ENCODE data around the gene AMOTL1. TPM values are rescaled to one million over a fixed set of nuclear protein-coding genes. Genes with fewer than 3 reads are reported as not detected.
A peak's percentile ranks its signal among the peaks of the same experiment; 100 is the strongest.
"Not testable (repeated sequence)": the region's sequence is repeated elsewhere in the genome, so short reads cannot be mapped to it uniquely, and the experiment has no call there.

Gene AMOTL1
- total and polyA plus RNA-seq, 8 donors = 5.0 to 46.3 (median 14.8) TPM

DNA sequence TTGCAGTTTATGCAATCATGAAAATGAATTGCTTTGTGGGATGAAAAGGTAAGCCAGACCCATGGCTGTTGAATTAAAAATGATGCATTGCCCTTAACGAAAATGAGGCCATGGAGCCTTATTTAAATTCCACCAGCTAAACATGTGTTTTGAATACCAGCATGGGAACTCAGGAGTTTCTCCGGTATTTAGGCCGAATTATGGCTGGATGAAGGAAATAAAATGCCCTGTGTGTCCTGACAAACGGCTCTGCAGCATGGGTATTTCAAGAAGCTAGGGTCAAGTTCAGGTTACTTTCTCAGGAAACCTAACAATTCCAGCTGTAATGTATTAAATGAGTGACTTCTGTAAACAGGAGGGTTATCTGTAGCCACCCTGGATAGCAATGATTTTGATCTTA lies 38.3 kb downstream of the AMOTL1 start:
- Histone ChIP-seq H3K9me3 (no peaks in the 10 kb centered on the region), H3K27ac (peak overlapping the region in 2 of 5 donors; percentile 27 to 61), H3K36me3 (peaks cover 0 to 18% (median 10%) of the 10 kb centered on the region in 4 donors), H3K4me3 (no peak overlapping the region), H3K4me1 (peaks cover 10 to 61% (median 27%) of the 10 kb centered on the region in 4 donors), H3K27me3 (no peaks in the 10 kb centered on the region)
- WGBS, 5 donors = 60 to 79% (median 69%) methylated on average over 4 of the region's 4 CpGs
- DNase-seq = no peak
- TF ChIP-seq POLR2A (IDR thresholded peaks at IDR 0.05) = no peak
- TF ChIP-seq CTCF (IDR thresholded peaks at IDR 0.05) = no peak
- TF ChIP-seq EP300 (IDR thresholded peaks at IDR 0.05) = no peak
- no peak for TF ChIP-seq POLR2AphosphoS5 (IDR thresholded peaks at IDR 0.05)
- intact Hi-C loops (cut with DNase I; ENCODE audit: low total_unique reads) = no loop called here

- TF ChIP-seq POLR2A (IDR thresholded peaks at IDR 0.05) (no peak), POLR2AphosphoS5 (IDR thresholded peaks at IDR 0.05) (peak in 1 of 3 donors; percentile 34), CTCF (IDR thresholded peaks at IDR 0.05) (no peak)
- no peak for DNase-seq
- no peak overlapping the region for H3K27ac ChIP-seq
- H3K27me3 ChIP-seq = no peaks in the 10 kb centered on the region
- H3K9me3 ChIP-seq = no peaks in the 10 kb centered on the region
- H3K4me3 ChIP-seq = no peak overlapping the region
- peaks cover 10 to 60% (median 32%) of the 10 kb centered on the region in 4 donors for H3K4me1 ChIP-seq
- H3K36me3 ChIP-seq = peaks cover 0 to 7% (median 0%) of the 10 kb centered on the region in 4 donors
- intact Hi-C loops (cut with DNase I; ENCODE audit: low total_unique reads) = no loop called here
- 86 to 91% (median 88%) methylated on average over 5 of the region's 5 CpGs for WGBS, 5 donors
Observed at GRCh38 chr11:94809251-94809650, 41.1 kb downstream of the AMOTL1 start.

DNA sequence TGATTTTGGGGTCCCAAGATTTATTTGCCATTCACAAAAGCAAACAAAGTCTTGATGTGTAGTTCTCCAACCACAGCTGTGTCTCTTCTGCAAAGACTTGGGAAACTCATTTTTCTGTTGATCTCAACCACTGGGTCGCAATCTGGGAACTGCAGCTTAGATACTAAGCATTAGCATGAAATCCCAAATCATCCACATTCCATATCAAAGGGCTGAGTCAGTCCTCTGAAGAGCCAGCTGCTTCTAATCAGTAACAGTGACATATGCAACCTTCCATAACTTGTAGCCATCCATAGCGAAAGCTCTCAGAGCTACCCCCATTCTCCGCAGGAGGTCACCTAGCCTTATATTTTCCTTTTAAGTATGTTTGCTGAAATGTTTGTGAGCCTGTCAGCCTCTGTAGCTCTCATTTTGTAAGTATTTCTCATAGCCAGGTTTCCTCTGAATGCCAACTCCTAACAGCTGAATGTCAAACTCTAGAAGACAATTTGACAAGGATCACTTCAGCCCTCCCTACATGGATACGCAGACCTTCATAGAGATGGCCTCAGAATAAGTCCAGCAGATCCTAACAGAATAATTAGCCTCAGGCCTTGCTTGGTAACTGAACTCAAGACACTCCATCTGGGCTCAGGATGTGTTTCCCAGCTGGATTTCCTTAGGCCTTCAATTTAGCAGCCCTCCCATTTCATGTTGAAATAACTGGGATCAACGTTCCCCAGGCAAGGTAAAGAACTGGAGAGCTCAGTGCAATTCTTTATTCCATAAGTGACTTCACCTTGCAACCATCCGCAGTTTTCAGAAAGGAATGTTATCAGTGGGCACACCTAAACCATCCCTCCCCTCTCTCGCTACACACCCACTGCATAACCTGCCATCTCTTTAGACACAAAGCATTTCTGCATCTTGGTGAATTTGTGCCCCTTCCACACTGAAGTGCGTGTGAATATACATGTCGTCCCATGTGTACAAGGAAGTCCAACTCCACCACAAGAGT lies 44.9 kb downstream of the AMOTL1 start:
- H3K27me3 ChIP-seq; intact Hi-C loops (cut with DNase I; ENCODE audit: low total_unique reads); H3K4me3 ChIP-seq; H3K9me3 ChIP-seq; H3K36me3 ChIP-seq; DNase-seq: not testable (repeated sequence)
- H3K27ac ChIP-seq = peak overlapping the region in 4 of 5 donors; percentile 34 to 79 (median 57)
- WGBS, 5 donors = 83 to 94% (median 93%) methylated on average over 8 to 9 of the region's 9 CpGs
- H3K4me1 ChIP-seq = peaks cover 0 to 41% (median 19%) of the 10 kb centered on the region in 4 donors

DNA sequence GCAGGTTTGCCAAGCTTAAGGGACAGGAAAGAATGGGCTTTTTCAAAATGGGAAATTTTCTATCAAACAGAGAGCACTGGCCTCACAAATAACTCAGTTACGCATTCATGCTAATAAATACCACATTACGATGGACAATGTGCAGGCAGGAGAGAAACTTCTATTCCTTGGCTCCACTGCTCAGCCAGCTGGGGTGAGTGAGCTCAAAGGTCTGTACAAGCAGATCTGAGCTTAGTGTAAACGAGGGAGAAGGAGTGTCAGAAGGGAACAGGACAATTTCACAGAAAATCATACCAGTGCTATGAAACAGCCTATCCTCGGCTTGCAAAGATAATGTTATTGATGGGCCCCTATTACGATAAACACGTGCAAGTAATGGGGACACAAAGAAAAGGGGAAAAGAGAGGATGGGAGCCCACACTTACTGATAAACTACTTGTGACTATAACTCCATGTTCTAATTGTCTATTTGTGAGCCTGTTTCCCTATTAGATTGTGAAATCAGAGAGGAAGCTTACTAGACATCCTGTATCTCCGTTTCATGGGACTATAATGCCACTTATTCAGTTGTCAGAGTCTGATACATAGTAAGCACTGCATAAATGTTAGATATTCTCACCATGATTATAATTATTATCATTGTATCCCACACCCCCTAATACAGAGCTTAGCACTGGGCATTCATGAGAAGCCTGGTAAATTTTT lies 46.3 kb downstream of the AMOTL1 start:
- peak; percentile 51 for TF ChIP-seq EP300 (IDR thresholded peaks at IDR 0.05)
- TF ChIP-seq POLR2AphosphoS5 (IDR thresholded peaks at IDR 0.05) = peak in 2 of 3 donors; percentile 36 to 58
- TF ChIP-seq POLR2A (IDR thresholded peaks at IDR 0.05) = no peak
- 65 to 79% (median 76%) methylated on average over 7 of the region's 7 CpGs for WGBS, 5 donors
- DNase-seq = no peak

DNA sequence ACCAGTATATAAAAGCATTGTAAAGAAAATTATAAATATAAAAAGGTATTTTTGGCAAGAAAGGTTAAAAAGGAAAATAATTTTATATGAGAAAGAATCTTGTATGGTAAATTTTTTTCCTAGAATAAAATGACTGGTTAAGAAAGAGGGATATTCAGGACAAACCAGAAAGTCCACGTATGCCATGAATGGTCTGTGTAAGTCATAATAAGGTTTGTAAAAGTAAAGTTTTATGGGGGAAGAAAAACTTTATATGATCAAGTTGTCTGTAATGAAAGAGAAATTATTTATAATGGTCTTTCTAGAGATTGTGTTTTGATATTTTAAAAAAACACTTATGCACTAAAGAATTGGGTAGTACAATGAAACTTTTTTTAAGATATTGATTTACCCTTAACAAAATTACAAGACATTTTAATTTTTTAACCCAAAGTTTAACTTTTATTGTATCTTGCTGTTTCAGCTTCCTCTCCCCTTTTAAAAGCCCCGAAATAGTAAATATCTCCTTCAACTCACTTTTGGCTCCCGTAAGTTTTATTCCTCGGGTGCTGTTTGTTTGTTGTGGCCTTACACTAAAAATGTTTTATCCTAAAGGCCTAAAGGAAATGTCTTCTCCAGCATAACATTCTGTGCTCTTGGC lies 47.7 kb downstream of the AMOTL1 start:
- intact Hi-C loops (cut with DNase I; ENCODE audit: low total_unique reads) = no loop called here
- WGBS, 5 donors = 91 to 95% (median 93%) methylated on average over 4 of the region's 4 CpGs
- DNase-seq = no peak
- Histone ChIP-seq H3K36me3 (peaks cover 0 to 7% (median 4%) of the 10 kb centered on the region in 4 donors), H3K4me1 (peaks cover 0 to 28% (median 14%) of the 10 kb centered on the region in 4 donors), H3K9me3 (no peaks in the 10 kb centered on the region), H3K27ac (no peak overlapping the region), H3K27me3 (no peaks in the 10 kb centered on the region), H3K4me3 (no peak overlapping the region)
- TF ChIP-seq POLR2AphosphoS5 (IDR thresholded peaks at IDR 0.05) (no peak), CTCF (IDR thresholded peaks at IDR 0.05) (no peak), POLR2A (IDR thresholded peaks at IDR 0.05) (no peak), EP300 (IDR thresholded peaks at IDR 0.05) (no peak)

More for the DNA sequence above, 46.3 kb downstream of the AMOTL1 start:
- no peaks in the 10 kb centered on the region for H3K9me3 ChIP-seq
- H3K27ac ChIP-seq = peak overlapping the region in 4 of 5 donors; percentile 49 to 79 (median 57)
- intact Hi-C loops (cut with DNase I; ENCODE audit: low total_unique reads) = no loop called here
- no peaks in the 10 kb centered on the region for H3K27me3 ChIP-seq
- H3K36me3 ChIP-seq = peaks cover 0 to 7% (median 0%) of the 10 kb centered on the region in 4 donors
- H3K4me1 ChIP-seq = peaks cover 0 to 37% (median 18%) of the 10 kb centered on the region in 4 donors
- no peak overlapping the region for H3K4me3 ChIP-seq

Data from stomach (tissue), 9 donors.